CD4-positive, alpha-beta memory T cell (primary cell): ENCODE measurements around the gene SIMC1. TPM values are rescaled to one million over a fixed set of nuclear protein-coding genes. Genes with fewer than 3 reads are reported as not detected.

Experiments
- CTCF ChIA-PET: fragments of 350-600 bp; sonication (Branson Sonifier 250); formaldehyde crosslinking; loops from one replicate; lab custom pipeline; 2021; ENCODE audit warnings: inconsistent platforms; ENCODE audit not compliant: partially characterized antibody; lab: Charles Lee
- POLR2A ChIA-PET: fragments of 350-600 bp; sonication (Branson Sonifier 250); formaldehyde crosslinking; loops from one replicate; lab custom pipeline; 2021; ENCODE audit not compliant: partially characterized antibody; lab: Charles Lee
- DNase-seq, 5 donors: peaks; one replicate each; pipeline versions ENCODE4 v3.0.0 to v3.0.0-alpha.2; 2020 to 2022; ENCODE audit warnings: mixed read lengths in 1 of 5
- H3K27ac ChIP-seq: one replicate; pipeline ENCODE4 v1.7.0; 2013; ENCODE audit warnings: low read depth, low read length
- H3K27me3 ChIP-seq: 2 replicates; pipeline ENCODE4 v1.7.0; 2013; ENCODE audit warnings: mild to moderate bottlenecking, low read length, moderate library complexity; ENCODE audit not compliant: insufficient read depth
- H3K36me3 ChIP-seq: 2 replicates; pipeline ENCODE4 v1.7.0; 2013; ENCODE audit warnings: mild to moderate bottlenecking, low read length, moderate library complexity; ENCODE audit not compliant: insufficient read depth
- H3K4me1 ChIP-seq: 2 replicates; pipeline ENCODE4 v1.7.0; 2013; ENCODE audit warnings: mild to moderate bottlenecking, low read length, moderate library complexity; ENCODE audit not compliant: insufficient read depth
- H3K4me3 ChIP-seq, 2 donors: one replicate each; pipeline ENCODE4 v1.7.0; 2013; ENCODE audit warnings: low read length in 2 of 2, mild to moderate bottlenecking in 1 of 2
- H3K9me3 ChIP-seq, 2 donors: one replicate each; pipeline ENCODE4 v1.7.0; 2013; ENCODE audit warnings: low read length in 2 of 2, control low read depth in 1 of 2; ENCODE audit not compliant: control insufficient read depth in 1 of 2
- H3K27ac Mint-ChIP-seq, 7 donors: one replicate each; pipeline ENCODE4 v1.8.0; 2020 to 2021; ENCODE audit warnings: mixed read lengths in 7 of 7, mild to moderate bottlenecking in 6 of 7, inconsistent platforms in 3 of 7, moderate library complexity in 3 of 7
- H3K27me3 Mint-ChIP-seq, 2 donors: one replicate each; pipeline ENCODE4 v1.8.0; 2020 to 2021; ENCODE audit warnings: mixed read lengths in 2 of 2
- H3K36me3 Mint-ChIP-seq, 2 donors: one replicate each; pipeline ENCODE4 v1.8.0; 2020 to 2021; ENCODE audit warnings: mixed read lengths in 2 of 2, inconsistent platforms in 1 of 2, mild to moderate bottlenecking in 1 of 2
- H3K4me1 Mint-ChIP-seq, 4 donors: one replicate each; pipeline ENCODE4 v1.8.0; 2020 to 2021; ENCODE audit warnings: mixed read lengths in 4 of 4, mild to moderate bottlenecking in 1 of 4
- H3K4me3 Mint-ChIP-seq, 8 donors: one replicate each; pipeline ENCODE4 v1.8.0; 2020 to 2021; ENCODE audit warnings: mixed read lengths in 8 of 8, mild to moderate bottlenecking in 7 of 8, moderate library complexity in 6 of 8, inconsistent platforms in 3 of 8
- H3K9me3 Mint-ChIP-seq, 8 donors: one replicate each; pipeline ENCODE4 v1.8.0; 2020 to 2021; ENCODE audit warnings: mixed read lengths in 8 of 8, mild to moderate bottlenecking in 5 of 8, inconsistent platforms in 3 of 8, moderate library complexity in 1 of 8
- intact Hi-C: fragments of 100-400 bp; cut with micrococcal nuclease; formaldehyde crosslinking; loops from one replicate; pipeline ENCODE4 v1.15.1; 2023
- polyA plus RNA-seq, 2 donors: library from polyadenylated mRNA; unstranded; fragments of 300-500 nt; fragmentation: Illumina TruSeq; gene quantifications; one replicate each; pipeline ENCODE4 v1.2.3, GENCODE V29; 2021
- total RNA-seq, 2 experiments: library from RNA; stranded (reverse); gene quantifications; one replicate each; pipeline ENCODE4 v1.2.3, GENCODE V29; 2021

Gene SIMC1
- total and polyA plus RNA-seq, 4 experiments from 2014 or later = 3.1 to 27.3 (median 21.6) TPM

DNA sequence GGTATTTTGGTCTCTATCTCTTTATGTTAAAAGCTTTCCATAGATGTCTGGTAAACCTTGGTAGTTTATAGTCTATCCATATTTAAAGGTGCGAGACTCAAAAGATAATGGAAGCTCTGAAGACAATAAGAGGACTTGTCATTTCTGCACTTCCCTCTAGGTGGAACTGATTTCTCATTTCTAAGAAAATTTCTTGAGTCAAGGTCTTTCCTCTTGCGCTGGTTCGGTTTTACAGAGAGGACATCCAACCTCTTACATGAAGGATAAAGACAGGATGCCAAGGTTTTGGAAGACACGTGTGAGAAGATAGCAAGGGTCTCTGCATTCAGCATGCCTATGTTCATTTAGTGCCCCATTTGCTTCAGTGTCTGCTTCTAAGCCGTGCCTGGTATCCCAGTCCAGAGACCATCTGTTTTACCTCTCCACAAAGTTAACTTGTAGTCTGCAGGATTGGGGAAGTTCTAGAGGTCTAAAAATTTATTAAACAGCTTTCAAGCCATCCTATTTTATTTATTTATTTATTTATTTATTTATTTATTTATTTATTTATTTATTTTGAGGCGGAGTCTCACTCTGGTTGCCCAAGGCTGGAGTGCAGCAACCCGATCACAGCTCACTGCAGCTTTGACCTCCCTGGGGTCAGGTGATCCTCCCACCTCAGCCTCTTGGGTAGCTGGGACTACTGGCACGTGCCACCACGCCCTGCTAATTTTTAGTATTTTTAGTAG lies 81.8 kb downstream of the SIMC1 start:
- POLR2A ChIA-PET = no interaction called here
- Histone ChIP-seq H3K9me3 (no peaks in the 10 kb centered on the region), H3K4me1 (no peaks in the 10 kb centered on the region), H3K4me3 (no peak overlapping the region), H3K27me3 (no peaks in the 10 kb centered on the region), H3K36me3 (peaks cover 13% of the 10 kb centered on the region), H3K27ac (no peak overlapping the region)
- no peaks in the 10 kb centered on the region for H3K27me3 Mint-ChIP-seq
- CTCF ChIA-PET = interaction anchor here (1.4 kb wide), 1 partner anchor 85 kb away, joined by 4 read pairs; no protein-coding TSS in a partner anchor
- no peak for DNase-seq
- intact Hi-C loops = no loop called here
- peaks cover 33 to 39% of the 10 kb centered on the region in 2 donors for H3K36me3 Mint-ChIP-seq
- no peaks in the 10 kb centered on the region for H3K4me1 Mint-ChIP-seq
- H3K9me3 Mint-ChIP-seq = no peaks in the 10 kb centered on the region
- H3K4me3 Mint-ChIP-seq = no peak overlapping the region
- H3K27ac Mint-ChIP-seq = peak overlapping the region in 1 of 7 donors; percentile 47

GRCh38 chr5:176320577-176320976 lies 82.4 kb downstream of the SIMC1 start:
- no peak overlapping the region for H3K4me3 Mint-ChIP-seq
- POLR2A ChIA-PET = no interaction called here

DNA sequence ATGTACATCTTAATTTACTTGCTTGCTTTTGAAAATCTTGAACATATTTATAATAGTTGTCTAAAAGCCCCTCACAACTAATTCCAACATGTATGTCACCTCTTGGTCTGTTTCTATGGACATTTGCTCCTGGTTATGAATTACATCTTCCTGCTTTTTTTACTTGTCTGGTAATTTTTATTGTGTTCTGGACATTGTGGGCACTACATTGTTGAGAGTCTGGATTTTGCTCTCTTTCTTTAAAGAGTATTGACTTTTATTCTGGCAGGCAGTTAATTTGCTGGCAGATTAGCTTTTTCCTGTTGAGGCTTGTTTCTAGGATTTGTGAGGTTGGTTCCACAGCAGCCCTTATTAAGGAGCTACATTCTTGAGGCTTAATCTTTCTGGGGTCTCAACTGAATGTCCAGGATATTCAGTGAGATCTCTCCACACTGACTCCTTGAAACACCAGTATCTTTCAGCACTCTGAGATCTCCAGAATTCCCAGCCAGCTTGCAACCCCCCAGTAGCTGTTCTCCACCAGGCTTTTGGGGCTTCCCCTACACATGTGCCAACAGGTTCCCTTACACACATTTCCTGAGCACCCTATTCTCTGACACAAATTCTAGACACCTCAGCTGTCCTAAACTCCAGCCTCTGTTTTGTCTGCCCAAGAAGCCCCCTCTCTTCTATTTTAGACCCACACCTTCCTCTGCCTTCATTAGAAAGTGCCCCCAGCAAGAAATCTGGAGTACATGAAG lies 96.0 kb downstream of the SIMC1 start:
- no peak for DNase-seq
- Mint-ChIP-seq H3K36me3 (peaks cover 38 to 45% of the 10 kb centered on the region in 2 donors), H3K4me1 (no peaks in the 10 kb centered on the region), H3K27ac (peak overlapping the region in 1 of 7 donors; percentile 30), H3K9me3 (peaks cover 0 to 12% (median 7%) of the 10 kb centered on the region in 8 donors), H3K4me3 (no peak overlapping the region), H3K27me3 (no peaks in the 10 kb centered on the region)
- Histone ChIP-seq H3K4me3 (no peak overlapping the region), H3K36me3 (peaks cover 7% of the 10 kb centered on the region), H3K27ac (no peak overlapping the region), H3K9me3 (no peaks in the 10 kb centered on the region), H3K4me1 (no peaks in the 10 kb centered on the region), H3K27me3 (no peaks in the 10 kb centered on the region)
- POLR2A ChIA-PET = no interaction called here
- CTCF ChIA-PET = no interaction called here
- intact Hi-C loops = no loop called here

More at GRCh38 chr5:176320577-176320976, 82.4 kb downstream of the SIMC1 start:
- DNase-seq = no peak
- Mint-ChIP-seq H3K36me3 (peaks cover 27 to 34% of the 10 kb centered on the region in 2 donors), H3K4me1 (no peaks in the 10 kb centered on the region), H3K27me3 (no peaks in the 10 kb centered on the region), H3K9me3 (no peaks in the 10 kb centered on the region), H3K27ac (no peak overlapping the region)
- Histone ChIP-seq H3K36me3 (peaks cover 13% of the 10 kb centered on the region), H3K9me3 (no peaks in the 10 kb centered on the region), H3K4me3 (no peak overlapping the region), H3K4me1 (no peaks in the 10 kb centered on the region), H3K27ac (no peak overlapping the region), H3K27me3 (no peaks in the 10 kb centered on the region)
- CTCF ChIA-PET = interaction anchor here (1.4 kb wide), 1 partner anchor 85 kb away, joined by 4 read pairs; no protein-coding TSS in a partner anchor
- intact Hi-C loops = no loop called here

GRCh38 chr5:176337913-176338312 lies 99.7 kb downstream of the SIMC1 start:
- peaks cover 0 to 12% (median 7%) of the 10 kb centered on the region in 8 donors for H3K9me3 Mint-ChIP-seq
- Histone ChIP-seq H3K4me3 (no peak overlapping the region), H3K9me3 (no peaks in the 10 kb centered on the region), H3K36me3 (peaks cover 7% of the 10 kb centered on the region), H3K27me3 (no peaks in the 10 kb centered on the region), H3K4me1 (no peaks in the 10 kb centered on the region), H3K27ac (no peak overlapping the region)
- peaks cover 36 to 47% of the 10 kb centered on the region in 2 donors for H3K36me3 Mint-ChIP-seq
- no peak for DNase-seq
- no peak overlapping the region for H3K4me3 Mint-ChIP-seq
- ChIA-PET POLR2A (no interaction called here), CTCF (no interaction called here)
- no peaks in the 10 kb centered on the region for H3K27me3 Mint-ChIP-seq
- intact Hi-C loops = no loop called here
- peak overlapping the region in 2 of 7 donors; percentile 30 to 52 for H3K27ac Mint-ChIP-seq
- no peaks in the 10 kb centered on the region for H3K4me1 Mint-ChIP-seq

- peaks cover 27 to 50% of the 10 kb centered on the region in 2 donors for H3K36me3 Mint-ChIP-seq
- Histone ChIP-seq H3K27me3 (no peaks in the 10 kb centered on the region), H3K36me3 (peaks cover 7% of the 10 kb centered on the region), H3K9me3 (no peaks in the 10 kb centered on the region), H3K27ac (no peak overlapping the region), H3K4me3 (no peak overlapping the region), H3K4me1 (no peaks in the 10 kb centered on the region)
- peak overlapping the region in 1 of 7 donors; percentile 5 for H3K27ac Mint-ChIP-seq
- DNase-seq = no peak
- H3K4me1 Mint-ChIP-seq = no peaks in the 10 kb centered on the region
- H3K4me3 Mint-ChIP-seq = no peak overlapping the region
- H3K27me3 Mint-ChIP-seq = no peaks in the 10 kb centered on the region
- intact Hi-C loops = no loop called here
- ChIA-PET POLR2A (no interaction called here), CTCF (no interaction called here)
- peaks cover 0 to 4% (median under 1%) of the 10 kb centered on the region in 8 donors for H3K9me3 Mint-ChIP-seq
Observed at GRCh38 chr5:176339304-176339703, 101.1 kb downstream of the SIMC1 start.

- H3K4me3 Mint-ChIP-seq = no peak overlapping the region
- Histone ChIP-seq H3K36me3 (peaks cover 16% of the 10 kb centered on the region), H3K27me3 (no peaks in the 10 kb centered on the region), H3K4me1 (no peaks in the 10 kb centered on the region), H3K27ac (no peak overlapping the region), H3K4me3 (no peak overlapping the region), H3K9me3 (no peaks in the 10 kb centered on the region)
- peak overlapping the region in 5 of 7 donors; percentile 45 to 75 (median 56) for H3K27ac Mint-ChIP-seq
- no peaks in the 10 kb centered on the region for H3K4me1 Mint-ChIP-seq
- H3K36me3 Mint-ChIP-seq = peaks cover 17 to 57% of the 10 kb centered on the region in 2 donors
- no peaks in the 10 kb centered on the region for H3K9me3 Mint-ChIP-seq
- no peak for DNase-seq
- POLR2A ChIA-PET = no interaction called here
- no peaks in the 10 kb centered on the region for H3K27me3 Mint-ChIP-seq
- intact Hi-C loops = no loop called here
- CTCF ChIA-PET = no interaction called here
Observed at GRCh38 chr5:176341325-176342157, 103.3 kb downstream of the SIMC1 start.

DNA sequence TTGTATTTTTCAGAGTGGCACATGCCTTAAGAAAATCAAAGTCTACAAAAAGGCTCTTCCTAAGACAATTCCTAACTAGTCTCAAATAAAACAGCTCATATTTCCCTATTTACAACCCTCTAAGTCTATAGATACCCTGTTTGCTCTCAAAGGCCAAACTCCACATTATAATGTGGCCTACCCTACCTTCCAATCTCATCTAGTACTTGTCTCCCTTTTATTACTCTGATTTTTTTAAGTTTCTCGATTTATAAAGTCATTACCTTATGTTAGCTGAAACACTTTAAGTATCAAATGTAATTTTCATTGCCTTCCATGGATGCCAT lies 103.9 kb downstream of the SIMC1 start:
- ChIA-PET CTCF (no interaction called here), POLR2A (no interaction called here)
- Histone ChIP-seq H3K36me3 (peaks cover 21% of the 10 kb centered on the region), H3K9me3 (no peaks in the 10 kb centered on the region), H3K27ac (no peak overlapping the region), H3K4me3 (no peak overlapping the region), H3K4me1 (no peaks in the 10 kb centered on the region), H3K27me3 (no peaks in the 10 kb centered on the region)
- DNase-seq = no peak
- Mint-ChIP-seq H3K4me1 (no peaks in the 10 kb centered on the region), H3K9me3 (no peaks in the 10 kb centered on the region), H3K4me3 (no peak overlapping the region), H3K36me3 (peaks cover 12 to 56% of the 10 kb centered on the region in 2 donors), H3K27me3 (no peaks in the 10 kb centered on the region), H3K27ac (peak overlapping the region in 4 of 7 donors; percentile 12 to 45 (median 21))
- intact Hi-C loops = no loop called here
